HG03521 (cell line): ENCODE data around the gene ITPK1.
"Not testable (repeated sequence)": the region's sequence is repeated elsewhere in the genome, so short reads cannot be mapped to it uniquely, and the experiment has no call there.

Experiments used
- ATAC-seq: cut with Tn5 transposase; IDR thresholded peaks from one replicate; pipeline ENCODE4 v1.9.1; 2021; ENCODE audit warnings: mild to moderate bottlenecking, moderate library complexity; ENCODE audit not compliant: unreplicated experiment

The ITPK1 gene

DNA sequence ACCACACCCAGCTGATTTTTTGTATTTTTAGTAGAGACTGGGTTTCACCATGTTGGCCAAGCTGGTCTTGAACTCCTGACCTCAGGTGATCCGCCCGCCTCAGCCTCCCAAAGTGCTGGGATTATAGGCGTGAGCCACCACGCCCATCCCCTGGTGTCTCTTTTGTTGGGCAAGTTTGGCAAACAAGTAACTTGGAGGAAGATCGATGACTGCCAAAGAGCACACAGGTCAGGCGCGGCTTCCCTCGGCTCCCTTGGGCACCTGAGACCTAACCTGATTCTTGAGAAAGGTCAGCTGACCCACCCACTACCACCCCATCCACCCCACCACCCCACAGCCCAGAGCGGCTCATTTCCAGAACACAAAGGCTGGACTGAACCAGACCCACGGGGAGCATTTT, 9.9 kb downstream of the ITPK1 start:
- not testable (repeated sequence) for ATAC-seq

DNA sequence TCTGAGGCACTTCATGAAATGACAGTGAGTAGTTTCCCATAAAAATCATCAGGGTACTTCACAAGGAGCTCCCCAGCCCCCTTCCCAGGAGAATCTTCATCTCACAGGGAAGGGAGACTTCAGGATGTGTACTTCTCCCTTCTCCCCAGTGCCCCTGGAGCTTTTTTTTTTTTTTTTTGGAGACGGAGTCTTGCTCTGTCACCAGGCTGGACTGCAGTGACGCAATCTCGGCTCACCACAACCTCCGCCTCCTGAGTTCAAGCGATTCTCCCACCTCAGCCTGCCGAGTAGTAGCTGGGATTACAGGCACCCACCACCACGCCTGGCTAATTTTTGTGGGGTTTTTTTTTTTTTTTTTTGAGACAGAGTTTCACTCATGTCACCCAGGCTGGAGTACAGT, 10.4 kb downstream of the ITPK1 start:
- no peak for ATAC-seq

DNA sequence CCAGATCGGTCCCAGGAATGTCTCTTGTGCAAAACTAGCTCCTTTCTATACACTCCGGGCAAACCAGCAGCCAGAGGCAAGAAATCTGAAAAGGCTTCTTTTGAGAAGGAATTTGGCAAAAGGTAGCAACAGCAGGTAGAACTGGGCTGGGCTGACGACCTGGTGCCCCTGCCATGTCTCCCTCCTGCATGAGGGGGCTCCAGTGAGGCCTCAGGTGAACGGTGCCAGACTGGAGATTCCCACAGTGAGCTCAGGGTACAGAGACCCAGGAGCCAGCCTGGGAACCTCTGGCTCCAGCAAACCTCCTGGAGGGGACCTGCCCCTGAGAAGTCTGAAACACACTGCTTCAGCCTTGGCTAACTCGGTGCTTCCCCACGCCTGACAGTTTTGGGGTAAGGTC, 10.8 kb downstream of the ITPK1 start:
- ATAC-seq, result no peak

DNA sequence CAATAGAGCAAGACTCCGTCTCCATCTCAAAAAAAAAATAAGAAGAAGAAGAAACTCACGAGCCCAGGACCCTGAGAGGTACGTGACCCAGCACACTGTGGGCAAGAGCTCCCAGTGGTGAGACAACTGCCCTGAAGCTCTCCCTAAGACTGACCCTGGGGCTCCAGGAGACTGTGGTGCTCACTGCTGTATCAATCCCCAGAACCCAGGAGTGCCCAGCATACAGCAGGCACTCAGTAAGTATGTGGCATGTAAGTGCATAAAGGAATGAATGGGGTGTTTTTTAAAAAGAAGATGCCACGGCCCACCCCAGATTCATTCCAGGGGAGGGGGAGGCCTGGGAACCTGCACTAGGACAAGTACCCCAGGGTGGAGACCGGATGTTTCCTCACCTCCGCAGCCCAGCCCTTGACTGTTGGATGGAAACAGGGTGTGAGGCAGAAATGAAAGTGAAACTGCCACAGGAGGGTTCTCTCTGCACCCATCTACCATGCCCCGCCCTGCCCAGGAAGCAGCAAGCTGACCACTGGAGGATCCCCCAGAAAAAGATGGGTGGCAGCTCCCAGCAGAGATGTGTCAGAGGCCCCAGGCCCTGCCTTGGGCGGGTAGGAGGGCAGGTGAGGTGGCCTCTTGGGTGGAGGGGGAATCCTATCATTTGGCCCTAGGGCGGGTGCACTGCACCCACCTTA, 12.2 kb downstream of the ITPK1 start:
- ATAC-seq, result peak; percentile 92

DNA sequence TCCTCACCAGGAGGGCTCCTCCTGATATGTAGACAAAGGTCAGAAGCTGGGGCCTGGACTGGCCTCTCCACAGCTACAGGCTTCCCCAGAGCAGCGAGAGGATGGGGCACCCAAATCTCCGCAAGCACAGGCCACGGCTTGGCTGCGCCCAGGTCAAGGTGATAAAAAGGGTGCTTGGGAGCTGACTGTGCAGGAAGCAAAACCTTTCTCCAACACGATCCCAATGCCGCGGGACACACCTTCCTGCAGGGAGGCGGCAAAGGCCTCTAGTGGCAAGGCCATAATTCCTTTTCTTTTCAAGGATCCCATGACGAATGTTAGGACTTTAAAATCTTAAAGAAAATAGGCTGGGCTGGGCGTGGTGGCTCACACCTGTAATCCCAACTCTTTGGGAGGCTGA, 13.6 kb downstream of the ITPK1 start:
- no peak for ATAC-seq

DNA sequence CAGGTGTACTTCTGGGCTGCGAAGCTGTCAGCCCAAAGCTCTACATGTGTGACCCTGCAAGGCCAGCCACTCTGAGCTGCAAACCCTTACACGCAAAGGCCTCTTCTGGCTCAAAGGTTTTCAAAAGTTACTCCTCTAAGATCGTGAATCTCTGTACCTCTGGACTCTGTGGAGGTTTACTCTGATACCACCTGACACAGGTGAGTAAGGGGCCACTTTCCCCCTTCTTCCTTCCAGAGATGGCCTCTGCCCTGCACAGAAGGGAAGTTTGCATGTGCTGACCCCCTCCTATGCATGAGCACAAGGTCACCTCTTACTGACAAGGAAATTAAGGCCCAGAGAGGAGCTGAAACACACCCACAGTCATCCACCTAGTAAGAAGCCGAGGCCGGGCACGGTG, 14.5 kb downstream of the ITPK1 start:
- no peak for ATAC-seq

DNA sequence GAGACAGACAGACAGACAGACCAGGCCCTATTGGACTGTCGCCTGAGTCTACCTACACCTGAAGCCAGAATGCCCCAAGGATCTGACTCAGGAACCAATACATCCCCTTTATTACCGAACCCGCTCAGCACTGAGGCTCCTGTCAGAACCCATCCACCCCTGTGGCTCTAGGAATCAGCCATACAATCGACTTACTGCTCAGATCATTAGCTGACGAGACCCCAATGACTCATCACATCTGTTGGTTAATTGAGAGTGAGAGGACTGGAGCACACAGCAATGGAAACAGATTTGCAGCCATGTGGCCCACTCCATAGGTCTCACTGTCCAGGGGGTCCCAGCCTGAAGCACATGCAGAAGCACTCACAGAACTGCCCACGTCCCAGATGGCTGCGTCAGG, 15.2 kb downstream of the ITPK1 start:
- no peak for ATAC-seq

DNA sequence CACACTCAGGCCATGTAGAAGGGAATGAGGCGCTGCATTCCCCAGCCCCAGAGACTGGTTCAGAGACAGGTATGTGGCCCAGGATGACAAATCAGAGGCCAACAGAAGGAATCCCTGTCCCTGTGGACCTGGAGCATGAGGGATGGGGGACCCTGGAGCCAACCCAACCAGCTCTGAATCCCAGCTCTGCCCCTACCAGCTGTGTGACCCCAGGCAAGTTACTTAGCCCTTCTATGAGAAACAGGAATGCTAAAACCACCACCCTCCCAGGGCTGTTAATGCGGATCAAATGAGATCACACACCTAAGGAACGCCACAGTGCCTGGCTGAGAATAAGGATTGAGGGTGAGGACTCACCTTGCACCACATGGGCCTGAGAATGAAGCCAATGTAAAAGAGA, 15.6 kb downstream of the ITPK1 start:
- no peak for ATAC-seq

DNA sequence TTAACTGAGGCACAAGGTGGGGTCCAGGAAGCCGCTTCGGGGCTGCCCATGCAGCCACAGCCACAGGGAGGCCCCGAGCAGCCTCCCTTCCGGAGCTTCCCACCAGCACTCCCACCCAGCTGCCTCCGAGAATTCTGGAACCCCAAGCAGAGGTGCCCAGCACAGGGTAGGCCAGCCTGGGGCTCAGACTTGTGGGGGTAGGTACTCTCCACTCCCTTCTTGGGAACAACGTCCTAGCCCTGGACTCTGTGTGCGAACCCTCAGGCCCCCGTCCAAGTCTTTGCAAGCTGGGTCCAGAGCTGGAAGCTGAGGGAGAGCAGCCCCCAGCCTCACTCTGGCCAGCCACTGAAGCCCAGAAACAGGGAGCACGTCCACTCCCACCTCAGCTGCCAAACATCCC, 16.1 kb downstream of the ITPK1 start:
- no peak for ATAC-seq

DNA sequence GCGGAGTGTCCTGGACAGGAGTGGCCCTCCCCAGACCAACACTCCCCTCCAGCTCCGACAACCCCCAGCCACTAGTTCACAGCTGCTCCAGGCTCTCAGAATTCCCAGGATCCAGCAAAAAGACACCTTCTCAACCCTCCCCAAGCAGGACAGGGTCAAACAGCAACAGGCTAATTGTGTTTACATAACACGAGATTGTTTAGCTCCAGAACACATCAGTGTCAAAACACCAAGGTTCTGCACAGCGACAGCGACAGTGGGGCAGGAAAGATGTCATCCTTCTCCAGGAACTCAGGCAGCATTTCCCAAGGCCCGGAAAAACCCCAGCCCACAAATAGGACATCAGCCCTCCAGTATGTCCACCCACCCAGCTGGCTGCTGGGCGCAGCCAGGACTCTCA, 16.5 kb downstream of the ITPK1 start:
- no peak for ATAC-seq

DNA sequence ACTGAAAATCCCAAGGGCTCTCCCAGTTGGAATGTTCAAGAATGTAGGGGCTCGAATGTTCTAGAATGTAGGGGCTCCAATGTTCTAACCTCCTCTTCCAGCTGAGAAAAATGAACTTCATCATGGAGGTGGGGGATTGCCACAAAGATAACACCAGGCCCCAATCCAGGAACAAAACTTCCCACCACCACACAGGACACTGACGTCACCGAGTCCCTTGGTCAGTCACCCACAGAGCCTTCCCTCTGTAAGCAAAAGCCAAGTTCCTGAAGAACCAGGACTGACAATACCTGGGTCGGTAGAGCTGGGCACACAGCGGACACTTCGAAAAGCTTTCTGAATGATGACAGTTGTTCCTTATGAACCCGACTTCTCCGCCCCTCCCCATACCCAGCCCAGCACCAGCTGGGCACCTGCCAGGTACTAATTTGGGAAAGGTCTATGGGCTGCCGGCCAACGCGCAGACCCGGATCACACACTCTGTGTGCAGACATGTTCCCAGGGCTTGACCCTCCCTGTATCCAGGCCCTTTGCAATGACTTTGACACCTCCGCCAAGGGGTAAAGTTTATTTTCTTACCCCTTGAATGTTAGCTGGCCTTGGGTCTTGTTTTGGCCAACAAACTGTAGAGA, 18.9 kb downstream of the ITPK1 start:
- ATAC-seq, result no peak

DNA sequence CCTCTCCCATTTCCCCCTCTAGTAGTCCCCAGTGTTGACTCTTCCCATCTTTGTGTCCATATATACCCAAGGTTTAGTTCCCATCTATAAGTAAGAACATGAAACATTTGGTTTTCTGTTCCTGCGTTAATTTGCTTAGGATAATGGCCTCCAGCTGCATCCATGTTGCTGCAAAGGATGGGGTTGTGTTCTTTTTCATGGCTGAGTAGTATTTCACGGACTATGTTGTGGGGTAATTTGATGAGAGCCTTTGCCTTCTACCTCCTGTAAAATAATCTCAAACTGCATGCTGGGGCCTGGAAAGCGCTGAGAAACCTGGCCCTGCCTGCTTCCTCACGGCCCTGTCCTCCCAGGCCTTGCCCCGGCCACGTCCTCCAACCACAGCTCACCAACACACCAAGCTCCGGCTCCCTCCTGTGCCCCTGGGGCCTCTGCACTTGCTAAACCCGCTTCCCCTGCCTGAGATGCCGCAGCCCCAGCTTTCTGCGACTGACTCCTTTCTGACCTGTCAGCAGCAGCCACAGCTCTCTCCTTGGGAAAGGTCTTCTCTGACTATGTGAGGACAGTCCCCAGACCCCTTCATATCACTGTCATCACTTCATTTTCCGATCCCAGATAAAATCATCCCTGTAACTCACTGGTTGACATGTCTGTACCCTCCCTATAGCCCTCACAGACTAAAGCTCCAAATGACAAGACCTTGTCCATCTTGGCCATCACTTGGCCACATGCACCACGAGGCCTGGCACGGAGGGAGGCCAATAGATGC, 19.8 kb downstream of the ITPK1 start:
- ATAC-seq, result no peak

DNA sequence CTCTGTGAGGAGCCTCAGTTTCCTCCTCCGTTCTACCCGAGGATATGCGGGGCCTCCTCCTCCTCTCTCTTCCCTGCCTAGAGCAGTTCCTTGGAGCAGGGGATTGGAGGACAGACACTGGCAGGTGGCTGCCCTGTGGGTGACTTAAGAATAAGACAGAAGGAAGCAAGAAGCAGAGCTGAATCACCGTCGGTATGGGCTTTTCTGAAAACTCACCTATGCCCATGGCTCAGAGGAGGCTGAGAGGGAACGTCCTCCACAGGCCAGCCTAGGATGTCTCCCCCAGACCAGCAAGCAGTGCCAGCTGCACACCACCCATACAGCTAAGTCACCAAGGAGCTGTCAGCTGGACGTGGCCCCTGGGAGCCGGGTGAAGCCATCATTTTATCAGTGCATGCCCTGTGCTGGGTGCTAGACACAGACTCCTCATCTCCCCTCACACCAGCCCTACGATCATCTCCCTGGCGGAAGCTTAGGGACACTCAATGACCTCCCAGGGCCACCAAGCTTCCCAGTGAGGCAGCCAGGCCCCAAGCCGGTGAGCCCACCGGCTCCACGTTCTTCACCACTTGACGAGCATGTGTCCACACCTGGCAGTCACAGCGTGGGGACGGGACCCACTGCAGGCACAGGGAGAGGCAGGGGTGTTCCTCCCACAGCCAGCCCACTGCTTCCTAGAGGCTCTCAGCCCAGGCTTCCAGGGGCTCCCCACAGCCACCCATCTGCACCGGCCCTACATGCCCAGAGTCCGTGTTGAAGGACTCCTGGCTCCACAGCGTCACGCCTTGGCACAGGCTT, 21.4 kb downstream of the ITPK1 start:
- ATAC-seq, result no peak

DNA sequence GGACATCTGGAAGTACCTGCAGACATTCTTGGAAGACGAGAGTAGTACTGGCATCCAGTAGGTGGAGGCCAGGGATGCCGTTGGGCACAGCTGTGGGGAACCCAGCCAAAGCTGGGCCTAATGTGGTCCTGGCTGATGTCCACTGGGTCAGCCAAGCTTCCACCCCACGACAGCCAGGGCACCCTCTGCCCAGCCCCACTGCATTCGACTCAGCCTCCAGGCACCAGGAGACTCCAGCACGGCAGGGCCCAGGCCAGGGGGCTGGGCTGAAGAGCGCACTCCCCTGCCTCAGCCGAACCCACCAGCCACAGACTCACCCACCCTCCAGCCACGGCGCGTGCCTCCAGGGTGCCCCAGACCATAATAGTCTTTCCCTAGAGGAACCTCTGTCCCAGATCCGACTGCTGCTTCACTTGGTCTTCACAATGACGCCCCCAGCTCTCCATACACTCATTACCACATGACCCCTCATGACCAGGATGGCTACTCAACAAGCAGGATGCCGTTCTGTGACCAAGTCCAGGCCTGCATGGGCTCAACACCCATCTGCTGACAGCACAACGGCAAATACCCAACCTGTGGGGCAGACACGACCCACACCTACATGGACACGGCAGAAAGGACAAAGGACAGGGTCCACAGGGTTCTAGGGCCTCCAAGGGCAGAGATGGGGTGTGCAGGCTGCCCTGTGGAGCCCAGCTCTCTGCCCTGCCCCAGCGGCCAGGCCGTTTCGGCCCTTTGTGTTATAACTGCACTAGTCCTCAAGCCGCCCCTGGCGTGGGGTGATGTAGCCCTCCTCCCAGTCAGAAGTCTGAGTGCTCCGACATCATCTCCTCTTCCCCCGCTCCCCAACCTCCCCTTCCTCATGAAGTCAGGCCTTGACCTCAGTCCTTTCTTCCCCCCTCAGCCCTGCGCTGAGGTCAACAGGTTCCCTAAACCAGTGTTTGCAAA, 22.8 kb downstream of the ITPK1 start:
- ATAC-seq, result no peak

DNA sequence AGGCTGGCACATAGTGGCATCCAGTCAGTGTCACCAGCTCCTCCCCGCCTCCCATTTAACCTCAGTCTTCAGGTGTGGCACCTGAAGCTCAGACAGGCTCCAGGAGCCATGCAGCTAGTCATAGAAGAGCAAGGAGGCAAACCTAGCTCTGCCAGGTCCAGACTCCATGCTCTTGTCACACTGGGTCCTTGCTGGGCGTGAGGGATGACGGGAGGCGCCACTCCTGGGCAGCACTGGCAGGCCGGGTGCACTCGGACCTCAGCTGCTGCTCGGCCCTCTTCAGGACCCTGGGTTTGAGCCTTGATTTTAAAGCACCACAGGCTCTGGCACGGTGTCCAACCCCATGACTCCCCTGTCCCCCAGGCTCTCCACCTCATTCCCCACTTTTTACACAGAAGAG, 24.1 kb downstream of the ITPK1 start:
- ATAC-seq, result no peak

DNA sequence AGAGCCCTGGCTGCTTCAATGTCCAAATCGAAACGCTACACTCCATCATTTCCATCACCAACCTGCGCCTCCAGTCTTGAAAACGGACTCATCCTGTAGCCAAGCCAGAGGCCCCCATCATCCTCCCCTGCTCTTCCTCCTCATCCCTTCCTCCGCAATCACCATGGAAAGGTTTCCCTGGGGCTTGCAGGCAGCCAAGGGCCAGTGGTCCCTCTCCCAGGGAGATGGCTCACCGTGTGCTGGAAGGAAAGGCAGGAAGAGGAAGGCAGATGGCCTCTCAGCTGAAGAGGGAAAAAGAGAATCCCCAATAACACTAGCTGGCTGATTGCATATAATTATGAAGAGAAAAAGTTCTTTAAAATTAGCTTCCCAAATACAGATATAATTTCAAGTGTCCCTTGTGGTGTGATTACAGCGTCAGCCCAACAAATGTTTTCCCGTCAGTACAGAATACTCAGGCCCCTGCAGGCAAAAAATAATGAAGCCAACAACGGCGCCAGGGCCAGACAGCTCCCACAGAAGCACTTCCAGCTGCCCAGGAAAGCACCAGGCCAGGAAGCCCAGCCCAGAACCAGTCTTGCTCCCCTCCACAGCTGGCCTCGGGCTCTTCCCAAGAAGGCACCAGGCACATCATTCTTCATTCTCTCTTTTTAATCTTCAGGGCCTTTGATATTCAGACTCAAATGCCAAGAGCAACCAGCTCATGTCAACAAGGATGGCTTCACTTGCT, 24.7 kb downstream of the ITPK1 start:
- no peak for ATAC-seq

DNA sequence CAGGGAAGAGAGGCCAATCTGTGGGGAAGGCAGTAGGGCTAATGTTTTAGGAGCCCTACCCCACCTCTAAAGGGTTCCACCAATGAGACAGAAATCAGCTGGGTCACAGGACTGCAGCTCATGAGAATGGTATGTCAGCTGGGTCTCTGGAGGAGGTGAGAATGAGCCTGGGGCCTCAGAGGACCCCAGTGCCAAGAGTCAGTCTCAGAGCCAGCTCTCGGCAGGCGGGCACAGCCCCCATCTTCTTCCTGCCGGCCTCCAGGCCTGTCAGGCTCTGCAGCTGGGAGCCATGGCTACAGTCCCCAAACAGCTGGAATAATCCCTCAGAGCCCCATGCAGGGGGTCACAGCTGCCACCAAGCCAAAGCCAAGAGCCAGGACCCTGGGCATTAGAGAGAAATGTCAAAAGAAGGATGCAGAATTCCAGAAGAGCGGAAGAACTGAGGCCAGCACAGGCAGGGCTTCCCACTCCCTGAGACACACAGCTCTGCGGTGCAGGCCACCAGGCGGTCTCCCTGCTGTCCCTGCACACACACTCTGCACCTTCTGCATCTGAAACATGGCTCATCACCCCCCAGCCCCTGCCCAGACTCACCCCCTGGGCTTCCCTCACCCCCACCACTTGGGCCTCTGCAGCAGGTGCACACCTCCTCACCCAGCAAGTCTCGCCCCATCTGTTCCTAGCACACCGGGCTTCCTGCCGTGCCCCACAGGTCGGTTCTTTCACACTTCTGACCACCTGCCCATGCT, 26.0 kb downstream of the ITPK1 start:
- ATAC-seq, result no peak

DNA sequence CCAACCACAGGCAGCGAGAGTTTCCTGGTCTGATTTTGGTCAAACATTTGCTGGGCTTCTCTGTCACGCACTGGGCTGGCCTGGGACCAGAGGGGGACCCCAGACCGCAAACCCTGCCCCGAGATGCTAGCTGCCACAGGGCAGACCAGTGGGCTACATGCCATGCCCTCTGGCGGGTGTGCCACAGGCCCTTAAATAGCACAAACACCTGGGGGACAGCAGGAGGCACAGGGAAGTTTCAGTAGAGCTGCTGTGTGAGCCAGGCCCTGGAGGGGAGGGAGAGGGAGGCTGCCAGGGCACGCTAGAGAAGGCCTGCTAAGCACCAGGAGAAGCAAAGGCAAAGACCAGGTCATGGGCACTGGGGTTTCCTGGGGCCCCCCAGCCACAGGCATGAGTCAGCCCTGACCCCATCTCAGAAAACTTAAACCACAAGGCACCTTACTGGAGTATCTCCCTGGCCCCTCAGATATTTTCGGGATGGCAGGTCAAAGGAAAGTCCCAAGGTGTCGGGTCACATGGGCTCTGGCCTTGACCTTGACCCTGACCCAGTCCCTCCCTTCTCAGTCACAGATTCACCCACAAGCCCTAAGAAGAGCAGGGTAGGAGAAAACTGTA, 29.2 kb downstream of the ITPK1 start:
- ATAC-seq, result peak; percentile 38
